NCI-H146 treated with DMSO at 0.1 percent for 48 hours (cell line): ENCODE data around the gene MBLAC1.

Experiments used
- DNase-seq: peaks from one replicate; lab custom pipeline; 2025; ENCODE audit not compliant: unreplicated experiment; lab: John Stamatoyannopoulos, UW

Gene MBLAC1

GRCh38 chr7:100095704-100096103 is 31.1 kb upstream of the MBLAC1 start:
- DNase-seq = no peak

- DNase-seq = no peak
Observed at GRCh38 chr7:100098913-100099312, 27.9 kb upstream of the MBLAC1 start.

- DNase-seq = no peak
Observed at GRCh38 chr7:100099452-100099851, 27.3 kb upstream of the MBLAC1 start.

DNA sequence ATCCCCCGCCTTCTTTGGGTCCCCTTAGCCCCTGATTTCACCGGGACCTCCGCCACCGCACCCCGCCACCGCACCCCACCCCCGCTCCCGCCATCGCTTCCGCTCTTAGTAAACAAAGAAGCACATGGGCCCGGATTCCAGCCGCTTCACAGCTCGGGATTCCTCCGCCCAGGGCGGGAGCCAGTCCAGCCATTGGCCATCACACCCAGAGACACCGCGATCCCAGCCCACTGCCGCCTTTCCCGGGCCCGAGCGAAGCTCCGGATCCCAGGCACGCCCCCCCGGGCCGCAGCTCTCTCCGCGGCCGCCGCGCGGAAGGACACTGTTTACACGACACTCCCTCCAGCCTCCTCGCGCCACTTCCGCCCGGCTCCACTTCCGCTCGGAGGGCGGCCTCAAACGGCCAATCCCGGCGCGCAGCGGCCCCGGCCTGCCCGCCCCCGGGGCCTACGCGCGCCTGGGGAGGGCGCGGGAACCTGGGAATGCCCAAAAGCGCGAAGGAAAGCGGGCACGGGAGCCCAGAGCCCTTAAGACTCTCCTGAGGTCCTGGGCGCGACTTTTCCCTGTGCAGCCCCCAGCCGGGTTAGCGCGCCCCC is 26.2 kb upstream of the MBLAC1 start:
- DNase-seq = peak; percentile 86

DNA sequence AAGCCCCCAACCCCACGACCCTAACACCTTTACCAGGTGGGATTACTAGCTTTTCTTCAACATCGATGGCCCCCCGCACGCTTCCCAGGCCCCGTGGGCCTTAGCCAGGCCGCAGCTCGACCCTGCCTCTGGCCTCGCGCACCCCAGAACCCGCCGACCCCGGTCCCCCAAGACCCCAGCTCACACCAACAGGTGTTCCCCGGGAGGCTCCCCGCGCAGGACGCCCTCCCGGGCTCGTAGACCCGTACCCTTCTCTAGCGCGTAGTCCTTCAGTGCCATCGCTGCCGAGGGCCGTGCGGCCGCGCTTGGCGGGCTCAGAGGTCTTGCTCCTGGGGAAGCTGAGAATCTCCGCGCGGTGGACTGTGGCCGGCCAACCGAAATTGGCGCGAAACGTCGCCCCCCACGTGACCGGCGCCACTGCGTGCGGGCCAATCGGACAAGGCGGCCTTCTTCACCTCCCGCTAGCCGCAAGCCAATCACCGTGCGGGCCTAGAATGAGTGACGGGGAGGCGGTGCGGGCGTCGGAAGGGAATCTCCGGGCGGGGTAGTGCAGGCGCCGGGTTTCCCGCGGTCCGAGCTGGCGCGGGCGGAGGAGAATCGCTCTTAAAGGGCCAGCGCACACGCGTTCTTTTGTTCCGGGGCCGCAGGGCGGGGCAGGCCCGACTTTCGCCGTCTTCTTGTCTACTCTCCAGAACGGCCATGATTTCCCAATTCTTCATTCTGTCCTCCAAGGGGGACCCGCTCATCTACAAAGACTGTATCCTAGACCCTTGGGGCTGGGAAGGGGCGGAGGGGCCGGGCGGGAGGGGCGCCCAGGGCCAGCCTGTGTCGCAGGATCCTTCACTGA is 25.5 kb upstream of the MBLAC1 start, which contains the start of the genes AP4M1 and MCM7:
TSS of gene AP4M1 (plus strand) at position 628 of the 847 bp plus-strand sequence. CDS start at position 700, 72 bp downstream.
TSS of gene MCM7 (minus strand) at position 382 of the 847 bp plus-strand sequence. CDS start at position 279, 103 bp downstream.
- DNase-seq = peak; percentile 96

- no peak for DNase-seq
Observed at GRCh38 chr7:100102950-100103840, 23.6 kb upstream of the MBLAC1 start.

GRCh38 chr7:100105534-100105933 is 21.2 kb upstream of the MBLAC1 start:
- DNase-seq = no peak

GRCh38 chr7:100106633-100107032 is 20.1 kb upstream of the MBLAC1 start:
- DNase-seq = no peak

DNA sequence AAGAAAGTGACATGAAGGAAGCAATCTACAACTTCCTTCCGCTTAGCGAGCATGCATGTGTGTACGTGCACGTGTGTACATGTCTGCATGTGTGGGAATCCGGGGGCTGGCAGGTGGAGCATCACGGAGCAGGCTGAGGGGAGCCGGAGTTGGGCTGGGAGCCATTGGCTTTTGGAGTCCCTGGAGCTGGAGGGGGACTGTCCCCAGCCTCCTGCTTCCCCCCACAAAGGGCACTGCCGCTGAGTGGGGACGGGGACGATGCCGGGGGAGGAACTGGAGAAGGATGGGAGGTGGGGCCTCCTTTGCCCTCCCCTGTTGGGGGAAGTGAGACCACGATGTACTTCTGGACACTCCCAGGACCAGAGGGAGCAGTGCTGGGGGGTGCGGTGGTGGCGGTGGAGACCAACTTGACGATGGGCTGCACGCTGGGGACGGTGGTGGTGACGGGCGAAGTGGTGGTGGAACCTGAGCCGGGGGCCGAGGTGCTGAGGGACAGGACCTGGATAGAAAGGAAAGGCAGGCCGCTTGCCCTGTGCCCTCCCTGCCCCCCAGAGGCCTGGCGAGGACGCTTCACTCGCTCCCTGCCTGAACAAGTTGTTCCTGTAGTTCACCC is 19.5 kb upstream of the MBLAC1 start:
- no peak for DNase-seq

- no peak for DNase-seq
Observed at GRCh38 chr7:100107890-100108289, 18.9 kb upstream of the MBLAC1 start.

DNA sequence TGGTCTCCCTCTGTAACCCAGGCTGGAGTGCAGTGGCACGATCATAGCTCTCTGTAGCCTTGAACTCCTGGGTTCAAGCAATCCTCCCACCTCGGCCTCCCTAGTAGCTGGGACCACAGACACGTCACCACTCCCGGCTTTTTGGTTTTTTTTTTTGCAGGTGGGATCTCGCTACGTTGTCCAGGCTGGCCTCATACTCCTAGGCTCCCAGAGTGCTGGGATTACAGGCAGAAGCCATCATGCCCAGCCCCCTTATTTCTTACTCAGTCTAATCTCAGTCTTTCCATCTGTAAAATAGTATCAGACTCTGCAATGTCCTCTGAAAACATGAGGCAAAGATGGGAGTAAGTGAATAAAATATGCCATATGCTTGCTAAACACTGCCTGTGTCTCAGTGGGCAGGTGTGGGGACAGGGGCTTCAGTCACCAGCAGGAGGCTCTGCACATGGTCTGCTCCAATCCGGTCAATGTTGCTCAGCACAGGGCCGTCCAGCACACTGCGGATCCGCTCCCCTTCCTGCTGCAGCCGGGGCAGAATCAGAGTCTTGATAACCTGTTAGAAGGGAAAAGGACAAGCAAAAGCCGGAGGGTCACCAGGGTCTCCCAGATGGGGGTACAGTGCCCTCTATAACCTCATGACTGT is 17.1 kb upstream of the MBLAC1 start:
- DNase-seq = no peak

DNA sequence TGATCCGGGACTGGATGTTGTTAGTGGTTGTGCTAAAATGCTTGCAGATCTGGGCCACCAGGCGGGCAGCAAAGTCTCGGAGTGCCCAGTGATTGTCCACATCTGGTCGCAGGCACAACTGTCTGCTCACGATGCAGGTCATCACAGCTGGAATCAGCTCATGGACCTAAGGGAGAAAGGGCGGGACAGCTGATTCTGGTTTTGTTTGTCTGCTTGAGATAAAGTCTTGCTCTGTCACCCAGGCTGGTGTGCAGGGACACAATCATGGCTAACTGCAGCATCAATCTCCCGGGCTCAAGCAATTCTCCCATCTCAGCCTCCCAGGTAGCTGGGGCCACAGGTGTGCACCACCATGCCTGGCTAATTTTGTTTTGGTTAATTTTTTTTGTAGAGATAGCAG is 15.6 kb upstream of the MBLAC1 start:
- DNase-seq = no peak

DNA sequence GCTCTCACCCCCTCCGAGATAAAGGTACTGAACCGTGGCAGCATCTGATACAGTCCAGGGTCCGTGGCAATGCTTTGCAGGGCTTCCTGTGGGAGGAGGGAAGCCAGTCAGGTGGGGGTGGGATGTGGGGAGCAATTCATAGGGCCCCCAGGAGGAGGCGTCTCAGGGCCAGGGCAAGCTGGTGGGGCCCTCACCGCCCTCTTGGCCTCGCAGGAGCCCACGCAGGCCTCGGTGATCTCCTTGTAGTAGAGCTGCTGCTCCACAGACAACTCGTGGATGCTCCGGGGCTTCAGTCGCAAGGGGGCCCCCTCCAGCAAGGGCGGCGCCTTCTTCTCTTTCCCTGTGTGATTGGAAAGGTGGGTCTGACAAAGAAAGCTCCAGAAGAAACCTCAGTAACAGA is 14.9 kb upstream of the MBLAC1 start:
- DNase-seq = no peak

- no peak for DNase-seq
Observed at GRCh38 chr7:100115026-100115425, 11.7 kb upstream of the MBLAC1 start.

DNA sequence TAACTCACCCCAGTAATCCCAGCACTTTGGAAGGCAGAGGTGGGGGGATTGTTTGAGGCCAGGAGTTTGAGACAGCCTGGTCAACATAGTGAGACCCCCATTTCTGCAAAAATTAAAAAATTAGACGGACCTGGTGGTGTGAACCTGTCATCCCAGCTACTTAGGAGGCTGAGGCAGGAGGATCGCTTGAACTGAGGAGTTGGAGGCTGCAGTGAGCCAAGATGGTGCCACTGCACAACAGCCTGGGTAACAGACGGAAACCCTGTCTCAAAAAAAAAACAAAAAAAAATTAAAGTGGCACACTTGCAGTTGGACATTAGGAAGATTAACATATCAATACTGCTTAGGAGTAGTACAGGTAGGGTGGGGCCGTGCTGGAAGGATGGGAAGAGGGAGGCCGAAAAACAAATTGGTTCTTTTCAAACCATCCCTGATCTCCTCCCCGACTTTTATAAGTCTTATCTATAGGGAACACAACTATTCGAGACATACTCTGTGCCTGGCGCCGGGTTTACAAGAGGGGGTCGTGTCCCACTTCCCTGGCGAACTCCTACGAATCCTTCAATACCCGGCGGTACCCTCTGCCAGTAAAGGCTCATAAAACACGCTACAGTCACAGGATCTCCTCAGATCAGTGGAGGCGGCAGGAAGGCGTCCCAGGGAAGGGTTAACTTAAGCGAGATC is 8.2 kb upstream of the MBLAC1 start:
- no peak for DNase-seq

- DNase-seq = peak; percentile 82
Observed at GRCh38 chr7:100119072-100119969, 7.4 kb upstream of the MBLAC1 start, which contains the start of the genes CNPY4 and TAF6. TSS of gene CNPY4 (plus strand) at chr7:100119634. CDS start at chr7:100119745, 111 bp downstream. TSS of gene TAF6 (minus strand) at chr7:100119358. CDS start at chr7:100114209, 5,149 bp downstream.

DNA sequence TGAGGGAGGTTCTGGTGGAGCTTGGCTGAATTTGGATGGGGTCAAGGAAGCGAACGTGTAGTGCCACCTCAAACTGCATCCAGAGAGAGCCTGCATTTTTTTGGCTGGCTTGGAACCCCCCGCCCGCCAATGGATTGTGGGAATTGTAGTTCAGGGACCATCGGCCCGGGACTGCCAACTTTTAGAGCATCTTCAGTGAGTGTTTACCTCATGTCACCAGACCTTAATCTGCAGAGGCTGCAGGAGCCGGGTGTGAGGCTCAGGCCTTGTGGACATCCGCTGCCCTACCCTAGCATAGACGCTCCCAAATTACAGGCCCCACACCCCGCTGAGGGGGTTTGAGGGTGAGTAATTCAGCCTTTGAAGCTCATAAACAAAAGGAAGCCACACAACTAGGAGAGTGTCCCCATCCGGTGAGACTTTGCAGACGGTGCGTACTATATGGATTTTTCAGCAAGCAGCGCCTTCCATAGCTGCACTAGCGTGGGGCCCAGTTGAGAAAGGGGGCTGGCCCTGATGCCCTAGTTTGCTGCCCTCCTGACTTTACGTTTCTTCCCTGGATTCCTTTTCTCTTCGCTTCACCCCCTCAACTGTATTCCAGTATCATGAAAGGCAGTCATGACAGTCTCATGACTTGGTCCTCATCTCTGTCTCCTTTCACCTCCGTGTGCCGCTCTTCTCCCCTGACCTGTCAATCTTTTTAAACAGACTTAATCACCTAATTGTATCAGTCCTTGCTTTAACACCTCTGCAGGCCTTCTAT is 6.6 kb upstream of the MBLAC1 start:
- no peak for DNase-seq

- DNase-seq = no peak
Observed at GRCh38 chr7:100120733-100121036, 6.1 kb upstream of the MBLAC1 start.
